Measurements from ENCODE around the gene ZNF341. TPM values are rescaled to one million over a fixed set of nuclear protein-coding genes. Genes with fewer than 3 reads are reported as not detected.

Gene ZNF341
- total and polyA plus RNA-seq, 9 of the 15 experiments (the other 6 are each of a cell fraction or from before 2014, with no cell fraction given) = 0.08 to 2.6 (median 1.0) TPM

DNA sequence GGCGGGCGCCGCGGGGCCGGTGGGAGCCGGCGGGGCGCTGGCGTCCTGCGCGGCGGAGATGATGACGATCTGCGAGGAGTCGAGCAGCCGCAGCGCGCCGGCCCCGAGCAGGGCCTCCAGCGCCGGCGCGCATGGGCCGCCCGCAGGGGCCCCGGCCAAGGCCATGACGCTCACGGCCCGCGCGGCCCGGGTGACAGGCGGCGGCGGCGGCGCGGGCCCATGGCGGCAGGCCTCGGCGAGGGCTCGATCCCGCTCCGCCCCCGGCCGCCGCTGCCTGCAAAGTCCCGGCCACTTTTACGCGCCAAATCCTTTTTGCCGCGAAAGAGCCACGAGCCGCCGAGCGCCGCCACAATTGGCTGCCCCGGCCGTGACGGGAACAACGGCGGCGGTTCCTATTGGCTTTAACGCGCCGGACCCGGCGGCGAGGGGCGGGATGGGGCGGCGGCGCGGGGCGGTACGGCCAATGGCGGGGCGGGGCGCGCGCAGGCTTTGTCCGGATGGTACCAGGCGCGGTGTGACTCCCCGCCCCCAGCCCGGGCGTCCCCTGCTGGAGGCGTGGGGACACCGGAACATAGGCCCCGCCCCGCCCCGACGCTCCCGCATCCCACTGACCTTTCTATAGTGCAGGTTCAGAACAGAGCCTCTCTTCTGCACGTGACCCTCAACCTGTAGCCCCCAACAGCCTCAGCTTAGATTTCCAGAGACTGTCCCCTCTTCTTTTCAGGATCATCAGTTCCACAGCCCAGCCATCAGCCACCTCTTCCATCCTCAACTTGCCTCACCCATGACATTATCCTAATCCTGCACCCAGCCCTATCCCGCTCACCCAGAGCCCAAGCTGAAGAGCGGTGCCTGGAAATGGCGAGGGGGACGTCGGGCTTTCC lies 45.5 kb upstream of the ZNF341 start, which contains the start of gene E2F1 (continued):
- TF ChIP-seq, protein P1, sequence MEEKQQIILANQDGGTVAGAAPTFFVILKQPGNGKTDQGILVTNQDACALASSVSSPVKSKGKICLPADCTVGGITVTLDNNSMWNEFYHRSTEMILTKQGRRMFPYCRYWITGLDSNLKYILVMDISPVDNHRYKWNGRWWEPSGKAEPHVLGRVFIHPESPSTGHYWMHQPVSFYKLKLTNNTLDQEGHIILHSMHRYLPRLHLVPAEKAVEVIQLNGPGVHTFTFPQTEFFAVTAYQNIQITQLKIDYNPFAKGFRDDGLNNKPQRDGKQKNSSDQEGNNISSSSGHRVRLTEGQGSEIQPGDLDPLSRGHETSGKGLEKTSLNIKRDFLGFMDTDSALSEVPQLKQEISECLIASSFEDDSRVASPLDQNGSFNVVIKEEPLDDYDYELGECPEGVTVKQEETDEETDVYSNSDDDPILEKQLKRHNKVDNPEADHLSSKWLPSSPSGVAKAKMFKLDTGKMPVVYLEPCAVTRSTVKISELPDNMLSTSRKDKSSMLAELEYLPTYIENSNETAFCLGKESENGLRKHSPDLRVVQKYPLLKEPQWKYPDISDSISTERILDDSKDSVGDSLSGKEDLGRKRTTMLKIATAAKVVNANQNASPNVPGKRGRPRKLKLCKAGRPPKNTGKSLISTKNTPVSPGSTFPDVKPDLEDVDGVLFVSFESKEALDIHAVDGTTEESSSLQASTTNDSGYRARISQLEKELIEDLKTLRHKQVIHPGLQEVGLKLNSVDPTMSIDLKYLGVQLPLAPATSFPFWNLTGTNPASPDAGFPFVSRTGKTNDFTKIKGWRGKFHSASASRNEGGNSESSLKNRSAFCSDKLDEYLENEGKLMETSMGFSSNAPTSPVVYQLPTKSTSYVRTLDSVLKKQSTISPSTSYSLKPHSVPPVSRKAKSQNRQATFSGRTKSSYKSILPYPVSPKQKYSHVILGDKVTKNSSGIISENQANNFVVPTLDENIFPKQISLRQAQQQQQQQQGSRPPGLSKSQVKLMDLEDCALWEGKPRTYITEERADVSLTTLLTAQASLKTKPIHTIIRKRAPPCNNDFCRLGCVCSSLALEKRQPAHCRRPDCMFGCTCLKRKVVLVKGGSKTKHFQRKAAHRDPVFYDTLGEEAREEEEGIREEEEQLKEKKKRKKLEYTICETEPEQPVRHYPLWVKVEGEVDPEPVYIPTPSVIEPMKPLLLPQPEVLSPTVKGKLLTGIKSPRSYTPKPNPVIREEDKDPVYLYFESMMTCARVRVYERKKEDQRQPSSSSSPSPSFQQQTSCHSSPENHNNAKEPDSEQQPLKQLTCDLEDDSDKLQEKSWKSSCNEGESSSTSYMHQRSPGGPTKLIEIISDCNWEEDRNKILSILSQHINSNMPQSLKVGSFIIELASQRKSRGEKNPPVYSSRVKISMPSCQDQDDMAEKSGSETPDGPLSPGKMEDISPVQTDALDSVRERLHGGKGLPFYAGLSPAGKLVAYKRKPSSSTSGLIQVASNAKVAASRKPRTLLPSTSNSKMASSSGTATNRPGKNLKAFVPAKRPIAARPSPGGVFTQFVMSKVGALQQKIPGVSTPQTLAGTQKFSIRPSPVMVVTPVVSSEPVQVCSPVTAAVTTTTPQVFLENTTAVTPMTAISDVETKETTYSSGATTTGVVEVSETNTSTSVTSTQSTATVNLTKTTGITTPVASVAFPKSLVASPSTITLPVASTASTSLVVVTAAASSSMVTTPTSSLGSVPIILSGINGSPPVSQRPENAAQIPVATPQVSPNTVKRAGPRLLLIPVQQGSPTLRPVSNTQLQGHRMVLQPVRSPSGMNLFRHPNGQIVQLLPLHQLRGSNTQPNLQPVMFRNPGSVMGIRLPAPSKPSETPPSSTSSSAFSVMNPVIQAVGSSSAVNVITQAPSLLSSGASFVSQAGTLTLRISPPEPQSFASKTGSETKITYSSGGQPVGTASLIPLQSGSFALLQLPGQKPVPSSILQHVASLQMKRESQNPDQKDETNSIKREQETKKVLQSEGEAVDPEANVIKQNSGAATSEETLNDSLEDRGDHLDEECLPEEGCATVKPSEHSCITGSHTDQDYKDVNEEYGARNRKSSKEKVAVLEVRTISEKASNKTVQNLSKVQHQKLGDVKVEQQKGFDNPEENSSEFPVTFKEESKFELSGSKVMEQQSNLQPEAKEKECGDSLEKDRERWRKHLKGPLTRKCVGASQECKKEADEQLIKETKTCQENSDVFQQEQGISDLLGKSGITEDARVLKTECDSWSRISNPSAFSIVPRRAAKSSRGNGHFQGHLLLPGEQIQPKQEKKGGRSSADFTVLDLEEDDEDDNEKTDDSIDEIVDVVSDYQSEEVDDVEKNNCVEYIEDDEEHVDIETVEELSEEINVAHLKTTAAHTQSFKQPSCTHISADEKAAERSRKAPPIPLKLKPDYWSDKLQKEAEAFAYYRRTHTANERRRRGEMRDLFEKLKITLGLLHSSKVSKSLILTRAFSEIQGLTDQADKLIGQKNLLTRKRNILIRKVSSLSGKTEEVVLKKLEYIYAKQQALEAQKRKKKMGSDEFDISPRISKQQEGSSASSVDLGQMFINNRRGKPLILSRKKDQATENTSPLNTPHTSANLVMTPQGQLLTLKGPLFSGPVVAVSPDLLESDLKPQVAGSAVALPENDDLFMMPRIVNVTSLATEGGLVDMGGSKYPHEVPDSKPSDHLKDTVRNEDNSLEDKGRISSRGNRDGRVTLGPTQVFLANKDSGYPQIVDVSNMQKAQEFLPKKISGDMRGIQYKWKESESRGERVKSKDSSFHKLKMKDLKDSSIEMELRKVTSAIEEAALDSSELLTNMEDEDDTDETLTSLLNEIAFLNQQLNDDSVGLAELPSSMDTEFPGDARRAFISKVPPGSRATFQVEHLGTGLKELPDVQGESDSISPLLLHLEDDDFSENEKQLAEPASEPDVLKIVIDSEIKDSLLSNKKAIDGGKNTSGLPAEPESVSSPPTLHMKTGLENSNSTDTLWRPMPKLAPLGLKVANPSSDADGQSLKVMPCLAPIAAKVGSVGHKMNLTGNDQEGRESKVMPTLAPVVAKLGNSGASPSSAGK (IDR thresholded peaks at IDR 0.05) = peak; percentile 51
- no peak for TF ChIP-seq ZNF232 (CRISPR knock-in tag; IDR thresholded peaks at IDR 0.05)
- no peak for TF ChIP-seq FOXM1 (IDR thresholded peaks at IDR 0.05; ENCODE audit: low read depth)
- TF ChIP-seq FOXM1 (CRISPR knock-in tag; IDR thresholded peaks at IDR 0.05; ENCODE audit: low read depth) = no peak
- TF ChIP-seq, protein P2, sequence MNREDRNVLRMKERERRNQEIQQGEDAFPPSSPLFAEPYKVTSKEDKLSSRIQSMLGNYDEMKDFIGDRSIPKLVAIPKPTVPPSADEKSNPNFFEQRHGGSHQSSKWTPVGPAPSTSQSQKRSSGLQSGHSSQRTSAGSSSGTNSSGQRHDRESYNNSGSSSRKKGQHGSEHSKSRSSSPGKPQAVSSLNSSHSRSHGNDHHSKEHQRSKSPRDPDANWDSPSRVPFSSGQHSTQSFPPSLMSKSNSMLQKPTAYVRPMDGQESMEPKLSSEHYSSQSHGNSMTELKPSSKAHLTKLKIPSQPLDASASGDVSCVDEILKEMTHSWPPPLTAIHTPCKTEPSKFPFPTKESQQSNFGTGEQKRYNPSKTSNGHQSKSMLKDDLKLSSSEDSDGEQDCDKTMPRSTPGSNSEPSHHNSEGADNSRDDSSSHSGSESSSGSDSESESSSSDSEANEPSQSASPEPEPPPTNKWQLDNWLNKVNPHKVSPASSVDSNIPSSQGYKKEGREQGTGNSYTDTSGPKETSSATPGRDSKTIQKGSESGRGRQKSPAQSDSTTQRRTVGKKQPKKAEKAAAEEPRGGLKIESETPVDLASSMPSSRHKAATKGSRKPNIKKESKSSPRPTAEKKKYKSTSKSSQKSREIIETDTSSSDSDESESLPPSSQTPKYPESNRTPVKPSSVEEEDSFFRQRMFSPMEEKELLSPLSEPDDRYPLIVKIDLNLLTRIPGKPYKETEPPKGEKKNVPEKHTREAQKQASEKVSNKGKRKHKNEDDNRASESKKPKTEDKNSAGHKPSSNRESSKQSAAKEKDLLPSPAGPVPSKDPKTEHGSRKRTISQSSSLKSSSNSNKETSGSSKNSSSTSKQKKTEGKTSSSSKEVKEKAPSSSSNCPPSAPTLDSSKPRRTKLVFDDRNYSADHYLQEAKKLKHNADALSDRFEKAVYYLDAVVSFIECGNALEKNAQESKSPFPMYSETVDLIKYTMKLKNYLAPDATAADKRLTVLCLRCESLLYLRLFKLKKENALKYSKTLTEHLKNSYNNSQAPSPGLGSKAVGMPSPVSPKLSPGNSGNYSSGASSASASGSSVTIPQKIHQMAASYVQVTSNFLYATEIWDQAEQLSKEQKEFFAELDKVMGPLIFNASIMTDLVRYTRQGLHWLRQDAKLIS (CRISPR knock-in tag; IDR thresholded peaks at IDR 0.05) = peak; percentile 55; the same call in 1 of the 2 replicates
- no peak for TF ChIP-seq HEY1 (CRISPR knock-in tag; IDR thresholded peaks at IDR 0.05; ENCODE audit: borderline replicate concordance)
- no peak for TF ChIP-seq ELF1 (tag; IDR thresholded peaks at IDR 0.05)
- TF ChIP-seq FUS (optimal IDR thresholded peaks at IDR 0.05; ENCODE audit: low read depth, low read length) = no peak
- TF ChIP-seq FOXA3 (CRISPR knock-in tag; conservative IDR thresholded peaks at IDR 0.05 in 1 of 2, IDR thresholded peaks at IDR 0.05 in 1 of 2) = no peak; a peak in 1 of 4 replicates
- TF ChIP-seq BCOR (IDR thresholded peaks at IDR 0.05) = no peak
- TF ChIP-seq NFE2 (IDR thresholded peaks at IDR 0.05; ENCODE audit: low read depth) = no peak

Data from K562 (cell line).